Measurements from ENCODE around the gene SUCLG2. TPM values are rescaled to one million over a fixed set of nuclear protein-coding genes. Genes with fewer than 3 reads are reported as not detected.

The SUCLG2 gene
- total and polyA plus RNA-seq, 9 donors = 24.8 to 75.2 (median 40.1) TPM

DNA sequence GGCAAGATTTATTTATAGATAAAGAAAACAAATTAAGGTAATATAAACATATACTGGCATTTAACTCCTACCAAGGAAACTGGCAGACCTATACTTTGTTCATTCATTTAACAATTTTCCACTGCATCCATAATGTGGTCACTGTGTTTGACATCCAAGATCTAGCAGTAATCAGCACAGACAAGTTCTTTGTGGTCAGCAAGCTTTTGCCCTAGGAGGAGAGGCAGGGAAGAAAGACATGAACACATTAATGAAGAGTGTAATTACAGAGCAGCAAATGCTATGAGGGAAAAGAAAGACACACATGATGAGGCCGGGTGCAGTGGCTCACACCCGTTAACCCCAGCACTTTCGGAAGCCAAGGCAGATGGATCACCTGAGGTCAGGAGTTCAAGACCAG lies 34.4 kb downstream of the SUCLG2 start:
- no peak overlapping the region for H3K27ac ChIP-seq
- no peaks in the 10 kb centered on the region for H3K4me1 ChIP-seq (ENCODE audit: insufficient read depth)
- H3K4me3 ChIP-seq = no peak overlapping the region
- WGBS, 3 donors = 89 to 95% (median 93%) methylated on average over 3 of the region's 3 CpGs
- no peak for DNase-seq
- H3K27me3 ChIP-seq = no peaks in the 10 kb centered on the region
- H3K36me3 ChIP-seq = no peaks in the 10 kb centered on the region
- TF ChIP-seq EP300 (IDR thresholded peaks at IDR 0.05) (no peak), CTCF (IDR thresholded peaks at IDR 0.05) (no peak), POLR2A (IDR thresholded peaks at IDR 0.05) (no peak)
- intact Hi-C loops (cut with DNase I) = no loop called here
- no peaks in the 10 kb centered on the region for H3K9me3 ChIP-seq

DNA sequence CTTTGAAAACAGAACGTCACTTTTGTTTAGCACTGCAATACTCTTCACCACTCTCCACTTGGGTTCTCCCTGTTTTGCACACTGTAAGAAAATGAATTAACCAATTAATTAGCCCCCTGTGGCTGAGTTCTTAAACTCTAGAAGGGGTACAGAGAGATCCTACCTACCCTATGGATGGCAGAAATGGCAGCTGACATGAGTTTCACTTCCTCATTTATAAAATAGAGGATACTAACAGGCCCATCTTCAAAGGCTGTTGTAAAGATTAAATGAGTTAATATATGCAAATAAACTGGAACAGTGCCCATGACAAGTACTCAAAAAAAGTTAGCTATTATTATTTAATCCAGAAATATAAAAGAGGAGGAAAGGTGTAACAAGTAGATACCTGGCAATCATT lies 36.9 kb downstream of the SUCLG2 start:
- DNase-seq = no peak
- Histone ChIP-seq H3K36me3 (no peaks in the 10 kb centered on the region), H3K27ac (no peak overlapping the region), H3K4me3 (no peak overlapping the region), H3K9me3 (no peaks in the 10 kb centered on the region), H3K4me1 (ENCODE audit: insufficient read depth) (no peaks in the 10 kb centered on the region), H3K27me3 (no peaks in the 10 kb centered on the region)
- 91 to 96% (median 93%) methylated on average over 1 of the region's 1 CpG for WGBS, 3 donors
- TF ChIP-seq POLR2A (IDR thresholded peaks at IDR 0.05) (no peak), EP300 (IDR thresholded peaks at IDR 0.05) (no peak), CTCF (IDR thresholded peaks at IDR 0.05) (no peak)
- intact Hi-C loops (cut with DNase I) = no loop called here

GRCh38 chr3:67616046-67616445 lies 38.4 kb downstream of the SUCLG2 start:
- no peak for DNase-seq
- Histone ChIP-seq H3K9me3 (no peaks in the 10 kb centered on the region), H3K27ac (no peak overlapping the region), H3K4me3 (no peak overlapping the region), H3K36me3 (no peaks in the 10 kb centered on the region), H3K4me1 (ENCODE audit: insufficient read depth) (no peaks in the 10 kb centered on the region), H3K27me3 (no peaks in the 10 kb centered on the region)
- 82 to 88% (median 88%) methylated on average over 2 of the region's 2 CpGs for WGBS, 3 donors
- TF ChIP-seq CTCF (IDR thresholded peaks at IDR 0.05) (no peak), POLR2A (IDR thresholded peaks at IDR 0.05) (no peak), EP300 (IDR thresholded peaks at IDR 0.05) (no peak)
- intact Hi-C loops (cut with DNase I) = no loop called here

- Histone ChIP-seq H3K27ac (no peak overlapping the region), H3K27me3 (no peaks in the 10 kb centered on the region), H3K4me1 (ENCODE audit: insufficient read depth) (no peaks in the 10 kb centered on the region), H3K9me3 (no peaks in the 10 kb centered on the region), H3K4me3 (no peak overlapping the region), H3K36me3 (no peaks in the 10 kb centered on the region)
- no peak for TF ChIP-seq CTCF (IDR thresholded peaks at IDR 0.05)
- no peak for TF ChIP-seq EP300 (IDR thresholded peaks at IDR 0.05)
- no peak for TF ChIP-seq POLR2A (IDR thresholded peaks at IDR 0.05)
- DNase-seq = no peak
- WGBS, 3 donors = 78 to 92% (median 92%) methylated on average over 3 of the region's 3 CpGs
- intact Hi-C loops (cut with DNase I) = no loop called here
Measured at GRCh38 chr3:67614195-67614594, 40.2 kb downstream of the SUCLG2 start.

DNA sequence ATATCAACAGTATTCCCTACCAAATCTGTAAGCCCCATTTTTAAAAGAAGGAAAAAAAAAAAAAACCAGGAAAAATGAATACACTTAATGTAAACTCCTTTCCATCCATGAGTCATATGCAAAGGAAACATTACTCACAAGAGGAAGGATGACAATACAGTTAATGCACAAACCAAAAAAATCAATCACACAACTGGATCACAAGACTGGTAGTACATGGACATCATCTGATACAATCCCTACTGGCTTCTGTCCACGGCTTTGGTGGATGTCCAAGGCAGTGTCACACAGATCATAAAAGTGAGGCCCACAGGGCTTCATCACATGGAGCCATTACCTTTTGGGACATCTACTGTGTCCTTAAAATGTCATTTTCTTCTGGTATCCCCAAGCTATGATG lies 44.0 kb downstream of the SUCLG2 start:
- H3K36me3 ChIP-seq = no peaks in the 10 kb centered on the region
- no peaks in the 10 kb centered on the region for H3K27me3 ChIP-seq
- intact Hi-C loops (cut with DNase I) = no loop called here
- no peaks in the 10 kb centered on the region for H3K9me3 ChIP-seq
- DNase-seq = no peak
- H3K4me1 ChIP-seq (ENCODE audit: insufficient read depth) = no peaks in the 10 kb centered on the region
- no peak overlapping the region for H3K27ac ChIP-seq
- H3K4me3 ChIP-seq = no peak overlapping the region
- WGBS, 3 donors = 85 to 95% (median 94%) methylated on average over 1 of the region's 1 CpG
- no peak for TF ChIP-seq CTCF (IDR thresholded peaks at IDR 0.05)
- TF ChIP-seq EP300 (IDR thresholded peaks at IDR 0.05) = no peak
- no peak for TF ChIP-seq POLR2A (IDR thresholded peaks at IDR 0.05)
